Heart left ventricle (tissue), 16 donors: ENCODE measurements around the gene GYG1. TPM values are rescaled to one million over a fixed set of nuclear protein-coding genes. Genes with fewer than 3 reads are reported as not detected.

ENCODE experiments used
- ATAC-seq, 4 donors: fragments of 200-7000 bp; cut with Tn5 transposase; one replicate each; pipeline ENCODE4 v1.9.1; 2020 to 2022; ENCODE audit warnings: moderate library complexity in 4 of 4, mild to moderate bottlenecking in 3 of 4, moderate number of reproducible peaks in 1 of 4
- DNase-seq, 5 donors: peaks; one replicate each; pipeline ENCODE4 v3.0.0-alpha.2; 2020
- H3K27ac ChIP-seq, 12 donors: fragments of 200-600 bp; sonication (generic) in 4 of 12; one replicate each; pipeline versions ENCODE4 v1.5.0 to v1.8.0; 2016 to 2022; ENCODE audit warnings: mild to moderate bottlenecking in 2 of 12
- H3K27me3 ChIP-seq, 9 donors: fragments of 200-600 bp; sonication (generic) in 2 of 9; one replicate each; pipeline versions ENCODE4 v1.5.1 to v1.8.0; 2016 to 2022; ENCODE audit warnings: mild to moderate bottlenecking in 3 of 9
- H3K36me3 ChIP-seq, 9 donors: fragments of 200-600 bp; sonication (generic) in 2 of 9; one replicate each; pipeline versions ENCODE4 v1.5.0 to v1.8.0; 2018 to 2022; ENCODE audit warnings: mild to moderate bottlenecking in 2 of 9
- H3K4me1 ChIP-seq, 12 donors: fragments of 200-600 bp; sonication (generic) in 4 of 12; one replicate each; pipeline versions ENCODE4 v1.5.0 to v1.8.0; 2016 to 2022; ENCODE audit warnings: mild to moderate bottlenecking in 3 of 12
- H3K4me3 ChIP-seq, 12 donors: fragments of 200-600 bp; sonication (generic) in 4 of 12; one replicate each; pipeline versions ENCODE4 v1.5.0 to v1.8.0; 2017 to 2022; ENCODE audit warnings: mild to moderate bottlenecking in 9 of 12, moderate library complexity in 4 of 12
- H3K9me3 ChIP-seq, 12 donors: fragments of 200-600 bp; sonication (generic) in 4 of 12; one replicate each; pipeline versions ENCODE4 v1.5.0 to v1.8.0; 2016 to 2022; ENCODE audit warnings: mild to moderate bottlenecking in 1 of 12
- POLR2A ChIP-seq, 2 donors: fragments of 450-650 bp; IDR thresholded peaks; one replicate each; pipeline ENCODE4 v1.6.1; 2017; ENCODE audit warnings: antibody characterized with exemption in 2 of 2, mild to moderate bottlenecking in 2 of 2, moderate library complexity in 2 of 2
- WGBS, 4 donors: extraction: QIAGEN DNeasy Blood & Tissue Kit in 2 of 4; methylation state at CpG; one replicate each; pipeline versions ENCODE4 v1.1.5 to v1.1.7; 2013 to 2018; 5-methylcytosine and 5-hydroxymethylcytosine counted together
- intact Hi-C, 10 donors: fragments of 100-400 bp; cut with DNase I; formaldehyde crosslinking; loops; one replicate each; pipeline versions ENCODE4 v1.11.1 to v1.14.2; 2022
- polyA plus RNA-seq, 2 donors: library from polyadenylated mRNA; stranded (reverse); fragments of 200-250 nt; gene quantifications; one replicate each; pipeline ENCODE4 v1.2.3, GENCODE V29; 2013
- total RNA-seq, 9 donors: library from RNA; depleted of rRNA in 2 of 9; stranded (reverse); fragments of >200 nt in 2 of 9; fragmentation: NEBNext Ultra II Directional in 3 of 9; extraction: Animal tissue kit (Norgen Biotek cat#: 25700) in 3 of 9; gene quantifications; one replicate each; pipeline versions ENCODE4 v1.1.0 to v1.2.4, GENCODE V29; 2016 to 2023
- TF ChIP-seq, protein P1 (sequence below), 12 donors: fragments of 200-600 bp; sonication (generic) in 4 of 12; IDR thresholded peaks; one replicate each; pipeline versions ENCODE4 v1.5.0 to v1.8.0; 2018 to 2022; ENCODE audit warnings: antibody characterized with exemption in 12 of 12, mild to moderate bottlenecking in 5 of 12
- donor health status: ischemic (EF 13 %, LVEDD 7.1; RV severe dilation, severe dysfunction).
- donor health status: healthy with polysubstance abuse.
- donor health status: DM: no; HTN: yes; CAD: no.
- donor health status: DM: no; HTN: no; CAD: no.
- donor health status: ischemic (EF 25% LVEDD 6.9; RV normal size, moderate dysfunction).
- donor health status: ischemic (EF 25% LVEDD 5.7; RV mildly dilated, moderate dysfunction).
- donor health status: healthy.
- donor health status: DM: yes; HTN: yes; CAD: no.
- donor health status: ischemic (EF 35%, LVEDD 5.7; RV mildly dilated, moderate dysfunction).
- donor health status: nonischemic (EF 11% LVEDD 7.7; RV severe dilation, severe dysfunction).
- donor health status: DM: yes; HTN: yes; CAD: no.
- donor health status: PGD.
- donor health status: ischemic (EF 29% LVEDD 5.4; RV normal size, mild dysfunction).
- donor health status: nonischemic (EF 23%, LVEDD 6.1; RV moderate dilation, normal function).

The GYG1 gene
- total and polyA plus RNA-seq, 11 donors = 78.2 to 313 (median 144) TPM

GRCh38 chr3:148992635-148993255, 1.4 kb downstream of the GYG1 start:
- no peaks in the 10 kb centered on the region for H3K9me3 ChIP-seq
- H3K4me1 ChIP-seq = peaks cover 0 to 37% (median 19%) of the 10 kb centered on the region in 12 donors
- DNase-seq (no peak), ATAC-seq (no peak)
- H3K36me3 ChIP-seq = peaks cover 0 to 40% (median 38%) of the 10 kb centered on the region in 9 donors
- 71 to 79% (median 76%) methylated on average over 10 of the region's 10 CpGs for WGBS, 4 donors
- H3K27ac ChIP-seq = peak overlapping the region in 11 of 12 donors; percentile 85 to 99 (median 97)
- TF ChIP-seq, protein P1, sequence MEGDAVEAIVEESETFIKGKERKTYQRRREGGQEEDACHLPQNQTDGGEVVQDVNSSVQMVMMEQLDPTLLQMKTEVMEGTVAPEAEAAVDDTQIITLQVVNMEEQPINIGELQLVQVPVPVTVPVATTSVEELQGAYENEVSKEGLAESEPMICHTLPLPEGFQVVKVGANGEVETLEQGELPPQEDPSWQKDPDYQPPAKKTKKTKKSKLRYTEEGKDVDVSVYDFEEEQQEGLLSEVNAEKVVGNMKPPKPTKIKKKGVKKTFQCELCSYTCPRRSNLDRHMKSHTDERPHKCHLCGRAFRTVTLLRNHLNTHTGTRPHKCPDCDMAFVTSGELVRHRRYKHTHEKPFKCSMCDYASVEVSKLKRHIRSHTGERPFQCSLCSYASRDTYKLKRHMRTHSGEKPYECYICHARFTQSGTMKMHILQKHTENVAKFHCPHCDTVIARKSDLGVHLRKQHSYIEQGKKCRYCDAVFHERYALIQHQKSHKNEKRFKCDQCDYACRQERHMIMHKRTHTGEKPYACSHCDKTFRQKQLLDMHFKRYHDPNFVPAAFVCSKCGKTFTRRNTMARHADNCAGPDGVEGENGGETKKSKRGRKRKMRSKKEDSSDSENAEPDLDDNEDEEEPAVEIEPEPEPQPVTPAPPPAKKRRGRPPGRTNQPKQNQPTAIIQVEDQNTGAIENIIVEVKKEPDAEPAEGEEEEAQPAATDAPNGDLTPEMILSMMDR (IDR thresholded peaks at IDR 0.05) = no peak
- TF ChIP-seq POLR2A (IDR thresholded peaks at IDR 0.05) = no peak
- no peaks in the 10 kb centered on the region for H3K27me3 ChIP-seq
- peak overlapping the region in 11 of 12 donors; percentile 70 to 98 (median 91) for H3K4me3 ChIP-seq
- intact Hi-C loops = loop anchor here in 4 of 10 donors (5.0 to 10.0 kb wide), 3 partner anchors 35 to 95 kb away; partner anchors contain the start of gene HLTF (in 3 of the 4)

GRCh38 chr3:148997623-148998022, 6.3 kb downstream of the GYG1 start:
- DNase-seq (no peak), ATAC-seq (peak; percentile 65 to 81 (median 69))
- peaks cover 0 to 50% (median 36%) of the 10 kb centered on the region in 12 donors for H3K4me1 ChIP-seq
- TF ChIP-seq, protein P1 (IDR thresholded peaks at IDR 0.05) = no peak
- no peak for TF ChIP-seq POLR2A (IDR thresholded peaks at IDR 0.05)
- H3K36me3 ChIP-seq = peaks cover 0 to 80% (median 57%) of the 10 kb centered on the region in 9 donors
- no peaks in the 10 kb centered on the region for H3K9me3 ChIP-seq
- H3K27me3 ChIP-seq = no peaks in the 10 kb centered on the region
- intact Hi-C loops = loop anchor here in 2 of 10 donors (10.0 kb wide), 1 partner anchor 87 kb away; the partner anchor contains the start of gene HLTF (in 2 of the 2)
- H3K4me3 ChIP-seq = no peak overlapping the region
- peak overlapping the region in 4 of 12 donors; percentile 1 to 71 (median 33) for H3K27ac ChIP-seq
- 48 to 74% (median 63%) methylated on average over 1 of the region's 1 CpG for WGBS, 4 donors

DNA sequence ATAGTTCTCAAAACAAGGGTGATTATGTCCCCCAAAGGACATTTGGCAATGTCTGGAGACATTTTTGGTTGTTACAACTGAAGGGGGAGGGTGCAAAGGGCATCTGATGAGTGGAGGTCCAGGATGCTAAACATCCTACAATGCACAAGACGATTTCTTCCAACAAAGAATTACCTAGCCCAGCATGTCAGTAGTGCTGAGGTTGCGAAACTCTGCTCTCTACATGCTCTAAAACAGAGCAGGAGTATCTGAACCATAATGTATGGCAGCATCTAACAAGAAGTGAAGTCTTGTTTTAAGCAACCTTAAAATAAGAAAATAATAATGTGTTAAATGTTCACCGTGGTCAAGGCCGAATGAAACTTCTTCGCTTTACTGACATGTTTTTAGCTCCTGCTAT, 7.0 kb downstream of the GYG1 start:
- DNase-seq = no peak
- Histone ChIP-seq H3K27me3 (no peaks in the 10 kb centered on the region), H3K4me3 (no peak overlapping the region), H3K27ac (peak overlapping the region in 7 of 12 donors; percentile 14 to 71 (median 58)), H3K9me3 (no peaks in the 10 kb centered on the region), H3K36me3 (peaks cover 0 to 80% (median 60%) of the 10 kb centered on the region in 9 donors), H3K4me1 (peaks cover 0 to 44% (median 32%) of the 10 kb centered on the region in 12 donors)
- intact Hi-C loops = loop anchor here in 2 of 10 donors (10.0 kb wide), 1 partner anchor 87 kb away; the partner anchor contains the start of gene HLTF (in 2 of the 2)
- no peak for ATAC-seq
- TF ChIP-seq, protein P1 (IDR thresholded peaks at IDR 0.05) = no peak
- TF ChIP-seq POLR2A (IDR thresholded peaks at IDR 0.05) = no peak
- 75 to 85% (median 80%) methylated on average over 5 of the region's 5 CpGs for WGBS, 4 donors

DNA sequence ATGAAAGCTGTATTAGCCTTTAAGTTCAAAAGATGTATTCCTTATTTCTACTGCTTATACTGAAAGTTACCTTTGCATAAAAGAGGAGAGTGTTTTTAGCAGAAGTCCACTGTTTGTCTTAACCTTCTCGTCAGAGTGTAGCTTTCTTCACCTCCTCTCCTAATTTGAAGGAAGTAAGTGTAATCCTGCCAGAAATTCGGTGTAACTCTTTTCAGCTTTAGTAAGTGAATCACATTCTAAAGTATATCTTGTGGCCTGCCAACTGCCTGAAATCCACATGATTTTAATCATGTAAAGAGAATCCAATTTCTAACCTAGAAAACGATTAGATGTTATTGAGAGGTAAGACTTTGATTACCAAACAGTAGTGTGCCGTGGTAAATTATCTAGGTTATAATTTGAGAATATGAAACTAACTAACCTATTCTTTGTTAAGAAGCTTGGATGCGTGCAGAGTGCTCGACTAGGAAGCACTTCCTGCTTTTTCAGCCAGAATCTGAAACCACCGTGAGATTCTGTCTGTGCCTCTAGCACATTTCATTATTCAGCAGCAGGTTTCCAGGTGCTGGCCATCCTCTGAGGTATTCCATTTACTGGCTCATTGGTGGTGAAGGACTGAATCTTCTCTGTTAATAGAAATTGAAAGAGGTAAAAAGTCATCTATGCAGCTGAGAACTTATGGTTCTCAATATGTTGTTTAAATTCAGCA, 7.5 kb downstream of the GYG1 start:
- 15 to 25% (median 21%) methylated on average over 7 of the region's 7 CpGs for WGBS, 4 donors
- intact Hi-C loops = loop anchor here in 2 of 10 donors (10.0 kb wide), 1 partner anchor 86 kb away; the partner anchor contains the start of gene HLTF (in 2 of the 2)
- Histone ChIP-seq H3K4me3 (peak overlapping the region in 2 of 12 donors; percentile 3 to 4), H3K36me3 (peaks cover 0 to 83% (median 59%) of the 10 kb centered on the region in 9 donors), H3K27ac (peak overlapping the region in 9 of 12 donors; percentile 14 to 71 (median 54)), H3K27me3 (no peaks in the 10 kb centered on the region), H3K4me1 (peaks cover 0 to 44% (median 30%) of the 10 kb centered on the region in 12 donors), H3K9me3 (no peaks in the 10 kb centered on the region)
- no peak for DNase-seq
- no peak for TF ChIP-seq POLR2A (IDR thresholded peaks at IDR 0.05)
- peak in 2 of 4 donors; percentile 20 to 27 for ATAC-seq
